H1 (cell line): ENCODE results near the gene LRRN1. TPM values are rescaled to one million over a fixed set of nuclear protein-coding genes. Genes with fewer than 3 reads are reported as not detected.

ENCODE experiments used
- ATF3 ChIP-seq: IDR thresholded peaks from 2 replicates; pipeline ENCODE4 v1.6.1; 2011; ENCODE audit warnings: low read depth, mild to moderate bottlenecking, low read length; ENCODE audit not compliant: insufficient read depth
- BCL11A ChIP-seq, 2 experiments: IDR thresholded peaks; one replicate each; pipeline ENCODE4 v1.6.1; 2011; ENCODE audit warnings: low read depth in 2 of 2, low read length in 2 of 2, mild to moderate bottlenecking in 2 of 2
- CBX5 ChIP-seq: fragments of 300-800, 300-1000 bp; sonication (generic); IDR thresholded peaks from 2 replicates; pipeline ENCODE4 v1.7.1; 2016; ENCODE audit warnings: antibody characterized with exemption, low read length, low read depth
- CHD7 ChIP-seq: fragments of 300-600 bp; sonication (generic); IDR thresholded peaks from 2 replicates; pipeline ENCODE4 v1.7.1; 2012; ENCODE audit warnings: low read length, moderate library complexity, mild to moderate bottlenecking, inconsistent platforms; ENCODE audit not compliant: insufficient replicate concordance
- EGR1 ChIP-seq: IDR thresholded peaks from 2 replicates; pipeline ENCODE4 v1.6.1; 2011; ENCODE audit warnings: low read depth, low read length, borderline replicate concordance
- PHF8 ChIP-seq: fragments of 200-600 bp; sonication (generic); conservative IDR thresholded peaks from 2 replicates; pipeline ENCODE4 v1.7.1; 2012; ENCODE audit warnings: low read depth, mild to moderate bottlenecking, inconsistent platforms, low read length, moderate library complexity
- SP1 ChIP-seq: IDR thresholded peaks from 2 replicates; pipeline ENCODE4 v1.6.1; 2011; ENCODE audit warnings: low read depth, low read length
- TAF7 ChIP-seq: optimal IDR thresholded peaks from 2 replicates; pipeline ENCODE3; 2011; ENCODE audit warnings: low read depth, mild to moderate bottlenecking, inconsistent platforms, low read length, moderate library complexity, borderline replicate concordance
- TBP ChIP-seq: IDR thresholded peaks from 2 replicates; pipeline ENCODE4 v1.6.1; 2011; ENCODE audit warnings: low read depth, low read length, improper control_type of control experiment
- polyA plus RNA-seq, 7 experiments: library from polyadenylated mRNA; depleted of rRNA in 3 of 7; stranded (reverse) in 5 of 7; unstranded in 2 of 7; fragments of >200 nt in 5 of 7; fragments of 200-250 nt in 2 of 7; gene quantifications; 1 replicate in 5 of 7; 2 replicates in 1 of 7; 4 replicates in 1 of 7; pipeline versions ENCODE4 v1.2.1 to v1.2.3, GENCODE V29; 2011 to 2013; ENCODE audit warnings: missing spikeins in 2 of 7, mixed read lengths in 2 of 7
- total RNA-seq: library from RNA; stranded (reverse); fragmentation: NEBNext Ultra II Directional; extraction: Animal tissue kit (Norgen Biotek cat#: 25700); gene quantifications from 2 replicates; pipeline ENCODE4 v1.2.1, GENCODE V29; 2021

The LRRN1 gene
- total and polyA plus RNA-seq, 2 of the 8 experiments (the other 6 are each of a cell fraction or from before 2014, with no cell fraction given), result 159 to 199 TPM

DNA sequence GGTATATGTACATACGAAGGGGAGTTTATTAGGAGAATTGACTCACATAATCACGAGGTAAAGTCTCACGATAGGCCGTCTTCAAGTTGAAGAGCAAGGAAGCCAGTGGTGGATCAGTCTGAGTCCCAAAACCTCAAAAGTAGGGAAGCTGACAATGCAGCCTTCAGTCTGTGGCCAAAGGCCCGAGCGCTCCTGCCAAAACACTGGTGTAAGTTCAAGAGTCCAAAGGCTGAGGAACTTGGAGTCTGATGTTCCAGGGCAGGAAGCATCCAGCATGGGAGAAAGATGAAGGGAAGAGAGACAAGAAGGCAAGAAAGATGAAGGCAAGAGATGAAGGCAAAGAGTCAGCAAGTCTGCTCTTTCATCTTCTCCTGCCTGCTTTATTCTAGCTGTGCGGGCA lies 16.8 kb upstream of the LRRN1 start (continued):
- no peak for TF ChIP-seq CHD7
- TF ChIP-seq PHF8, result no peak
- TF ChIP-seq SP1, result no peak
- TF ChIP-seq TBP, result no peak
- TF ChIP-seq BCL11A (IDR thresholded peaks at IDR 0.05; ENCODE audit: low read depth in 2 of 2, low read length in 2 of 2), result no peak
- TF ChIP-seq TAF7, result no peak
- no peak for TF ChIP-seq CBX5
- TF ChIP-seq ATF3, result no peak
- no peak for TF ChIP-seq EGR1
- TF ChIP-seq, all 59 proteins: peak for 0
